Measurements from ENCODE around the gene STAU1.
"Not testable (repeated sequence)": the region's sequence is repeated elsewhere in the genome, so short reads cannot be mapped to it uniquely, and the experiment has no call there.

The STAU1 gene

DNA sequence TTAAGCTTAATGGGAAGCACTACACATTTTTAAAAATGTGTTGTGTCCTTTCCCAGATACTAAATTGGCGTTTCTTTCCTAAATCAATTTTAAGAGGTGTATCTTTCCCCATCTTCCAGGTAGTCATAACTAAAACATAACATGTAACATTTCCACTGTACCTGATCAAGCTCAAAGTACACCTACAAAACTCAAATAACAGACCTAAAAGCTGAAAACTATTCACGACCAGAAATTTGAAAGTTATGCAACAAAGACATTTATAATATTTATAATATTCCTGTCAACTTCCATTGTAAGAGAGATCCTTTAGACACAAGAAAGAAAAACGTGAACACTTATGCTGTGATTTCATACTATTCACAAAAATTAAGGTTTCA is 3.5 kb downstream of the STAU1 start:
- peak overlapping the region; percentile 95; the same call in 1 of the 2 replicates for H3K4me2 ChIP-seq
- no peak for TF ChIP-seq Cebpa-rat (IDR thresholded peaks at IDR 0.05)
- peaks cover 54% of the 10 kb centered on the region for H3K4me1 ChIP-seq
- H3K4me3 ChIP-seq, result no peak overlapping the region
- H3K9ac ChIP-seq, result no peak overlapping the region
- H3K27ac ChIP-seq, result no peak overlapping the region
- peaks cover 15% of the 10 kb centered on the region; the same call in 1 of the 2 replicates for H3K36me3 ChIP-seq
- H3K9me3 ChIP-seq, result no peaks in the 10 kb centered on the region
- H4K20me1 ChIP-seq, result peaks cover 79% of the 10 kb centered on the region
- H3K27me3 ChIP-seq, result no peaks in the 10 kb centered on the region

DNA sequence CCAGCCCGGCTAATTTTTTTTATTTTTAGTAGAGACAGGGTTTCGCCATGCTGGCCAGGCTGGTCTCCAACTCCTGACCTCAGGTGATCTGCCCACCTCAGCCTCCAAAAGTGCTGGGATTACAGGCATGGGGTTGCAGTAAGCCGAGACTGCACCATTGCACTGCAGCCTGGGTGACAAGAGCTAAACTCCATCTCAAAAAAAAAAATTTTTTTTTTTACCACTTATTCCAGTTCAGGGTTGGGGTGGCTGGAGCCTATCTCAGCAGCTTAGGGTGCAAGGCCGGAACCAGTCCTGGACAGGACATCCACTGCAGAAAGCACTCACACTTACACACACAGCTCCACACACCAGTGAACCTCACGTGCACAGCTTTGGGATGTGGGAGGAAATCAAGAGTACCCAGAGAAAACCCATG is 4.0 kb downstream of the STAU1 start:
- H3K27ac ChIP-seq, H3K9ac ChIP-seq: not testable (repeated sequence)
- H3K4me1 ChIP-seq, result peaks cover 59% of the 10 kb centered on the region

GRCh38 chr20:49183444-49183843 is 4.7 kb downstream of the STAU1 start:
- Histone ChIP-seq H3K36me3 (peaks cover 21% of the 10 kb centered on the region), H4K20me1 (peaks cover 91% of the 10 kb centered on the region), H3K4me3 (no peak overlapping the region), H3K4me2 (no peak overlapping the region), H3K27ac (no peak overlapping the region), H3K9me3 (no peaks in the 10 kb centered on the region), H3K27me3 (no peaks in the 10 kb centered on the region), H3K4me1 (peaks cover 59% of the 10 kb centered on the region), H3K9ac (no peak overlapping the region)
- TF ChIP-seq Cebpa-rat (IDR thresholded peaks at IDR 0.05), result no peak

More for the DNA sequence above, 4.0 kb downstream of the STAU1 start:
- not testable (repeated sequence) for H3K9me3 ChIP-seq, H3K4me3 ChIP-seq, H3K27me3 ChIP-seq
- Histone ChIP-seq H3K4me2 (peak overlapping the region; percentile 5), H4K20me1 (peaks cover 84% of the 10 kb centered on the region), H3K36me3 (peaks cover 15% of the 10 kb centered on the region; the same call in 1 of the 2 replicates)

- Histone ChIP-seq H3K9ac (no peak overlapping the region), H3K4me1 (peaks cover 57% of the 10 kb centered on the region), H3K27me3 (no peaks in the 10 kb centered on the region), H3K4me3 (no peak overlapping the region), H3K27ac (no peak overlapping the region), H3K9me3 (no peaks in the 10 kb centered on the region), H3K4me2 (no peak overlapping the region), H4K20me1 (peaks cover 100% of the 10 kb centered on the region), H3K36me3 (peaks cover 41% of the 10 kb centered on the region)
- no peak for TF ChIP-seq Cebpa-rat (IDR thresholded peaks at IDR 0.05)
Measured at GRCh38 chr20:49181265-49181877, 6.8 kb downstream of the STAU1 start.

- TF ChIP-seq Cebpa-rat (IDR thresholded peaks at IDR 0.05), result no peak
- no peak overlapping the region for H3K27ac ChIP-seq
- no peaks in the 10 kb centered on the region for H3K27me3 ChIP-seq
- peaks cover 39% of the 10 kb centered on the region for H3K4me1 ChIP-seq
- H3K9me3 ChIP-seq, result no peaks in the 10 kb centered on the region
- H3K4me2 ChIP-seq, result peak overlapping the region; percentile 59
- H4K20me1 ChIP-seq, result peaks cover 100% of the 10 kb centered on the region
- H3K9ac ChIP-seq, result no peak overlapping the region
- peaks cover 43% of the 10 kb centered on the region for H3K36me3 ChIP-seq
- H3K4me3 ChIP-seq, result no peak overlapping the region
Measured at GRCh38 chr20:49179368-49180277, 8.5 kb downstream of the STAU1 start.

GRCh38 chr20:49174183-49174582 is 14.0 kb downstream of the STAU1 start:
- H3K27ac ChIP-seq, result no peak overlapping the region
- H3K4me3 ChIP-seq, result no peak overlapping the region
- no peak overlapping the region for H3K4me2 ChIP-seq
- peaks cover 80% of the 10 kb centered on the region for H3K36me3 ChIP-seq
- no peaks in the 10 kb centered on the region for H3K9me3 ChIP-seq
- H3K9ac ChIP-seq, result no peak overlapping the region
- H4K20me1 ChIP-seq, result peaks cover 100% of the 10 kb centered on the region
- no peak for TF ChIP-seq Cebpa-rat (IDR thresholded peaks at IDR 0.05)
- peaks cover 13% of the 10 kb centered on the region for H3K4me1 ChIP-seq
- no peaks in the 10 kb centered on the region for H3K27me3 ChIP-seq

GRCh38 chr20:49172413-49172812 is 15.7 kb downstream of the STAU1 start:
- H3K4me2 ChIP-seq, result no peak overlapping the region
- H3K27ac ChIP-seq, result no peak overlapping the region
- TF ChIP-seq Cebpa-rat (IDR thresholded peaks at IDR 0.05), result no peak
- H3K9ac ChIP-seq, result no peak overlapping the region
- H3K4me1 ChIP-seq, result peaks cover 31% of the 10 kb centered on the region
- H3K36me3 ChIP-seq, result peaks cover 63% of the 10 kb centered on the region
- H3K9me3 ChIP-seq, result no peaks in the 10 kb centered on the region
- H3K4me3 ChIP-seq, result no peak overlapping the region
- H4K20me1 ChIP-seq, result peaks cover 100% of the 10 kb centered on the region
- H3K27me3 ChIP-seq, result no peaks in the 10 kb centered on the region

GRCh38 chr20:49171909-49172308 is 16.2 kb downstream of the STAU1 start:
- peaks cover 100% of the 10 kb centered on the region for H4K20me1 ChIP-seq
- no peak overlapping the region for H3K4me2 ChIP-seq
- H3K27ac ChIP-seq, result no peak overlapping the region

GRCh38 chr20:49170714-49171113 is 17.4 kb downstream of the STAU1 start:
- H3K36me3 ChIP-seq, result peaks cover 59% of the 10 kb centered on the region
- TF ChIP-seq Cebpa-rat (IDR thresholded peaks at IDR 0.05), result no peak
- H4K20me1 ChIP-seq, result peaks cover 100% of the 10 kb centered on the region
- no peaks in the 10 kb centered on the region for H3K9me3 ChIP-seq
- no peak overlapping the region for H3K27ac ChIP-seq
- peaks cover 39% of the 10 kb centered on the region for H3K4me1 ChIP-seq
- H3K27me3 ChIP-seq, result no peaks in the 10 kb centered on the region
- no peak overlapping the region for H3K9ac ChIP-seq
- no peak overlapping the region for H3K4me3 ChIP-seq
- no peak overlapping the region for H3K4me2 ChIP-seq

More at GRCh38 chr20:49171909-49172308, 16.2 kb downstream of the STAU1 start:
- H3K36me3 ChIP-seq, result peaks cover 58% of the 10 kb centered on the region
- no peak overlapping the region for H3K4me3 ChIP-seq
- no peak overlapping the region for H3K9ac ChIP-seq
- no peak for TF ChIP-seq Cebpa-rat (IDR thresholded peaks at IDR 0.05)
- no peaks in the 10 kb centered on the region for H3K9me3 ChIP-seq
- no peaks in the 10 kb centered on the region for H3K27me3 ChIP-seq
- H3K4me1 ChIP-seq, result peaks cover 36% of the 10 kb centered on the region

DNA sequence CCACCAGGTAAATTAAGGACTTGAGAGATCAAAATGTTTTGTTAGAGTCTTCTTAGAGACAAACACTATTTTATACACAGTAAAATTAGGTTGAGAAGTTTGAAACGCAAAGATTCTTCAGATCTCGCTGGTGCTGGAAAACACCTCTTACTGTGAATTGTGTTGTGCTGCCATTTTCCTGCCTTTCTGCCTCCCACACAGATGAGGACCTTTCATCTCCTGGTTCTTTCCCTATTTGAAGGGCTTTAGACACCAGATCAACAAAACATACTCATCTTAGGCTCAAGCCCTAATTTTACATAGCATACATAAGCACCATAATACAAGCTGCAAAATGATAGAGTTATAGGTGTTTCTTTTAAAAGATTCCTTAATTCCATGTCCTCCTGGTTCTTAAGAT is 18.6 kb downstream of the STAU1 start:
- no peaks in the 10 kb centered on the region for H3K9me3 ChIP-seq
- peaks cover 100% of the 10 kb centered on the region for H4K20me1 ChIP-seq
- no peak overlapping the region for H3K27ac ChIP-seq
- TF ChIP-seq Cebpa-rat (IDR thresholded peaks at IDR 0.05), result no peak
- no peaks in the 10 kb centered on the region for H3K27me3 ChIP-seq
- peaks cover 39% of the 10 kb centered on the region for H3K4me1 ChIP-seq
- H3K4me3 ChIP-seq, result no peak overlapping the region
- peak overlapping the region; percentile 48 for H3K4me2 ChIP-seq
- peaks cover 61% of the 10 kb centered on the region for H3K36me3 ChIP-seq
- H3K9ac ChIP-seq, result 0 out of 2 replicates have a peak overlapping the region, but pooled peaks have one; percentile 18

DNA sequence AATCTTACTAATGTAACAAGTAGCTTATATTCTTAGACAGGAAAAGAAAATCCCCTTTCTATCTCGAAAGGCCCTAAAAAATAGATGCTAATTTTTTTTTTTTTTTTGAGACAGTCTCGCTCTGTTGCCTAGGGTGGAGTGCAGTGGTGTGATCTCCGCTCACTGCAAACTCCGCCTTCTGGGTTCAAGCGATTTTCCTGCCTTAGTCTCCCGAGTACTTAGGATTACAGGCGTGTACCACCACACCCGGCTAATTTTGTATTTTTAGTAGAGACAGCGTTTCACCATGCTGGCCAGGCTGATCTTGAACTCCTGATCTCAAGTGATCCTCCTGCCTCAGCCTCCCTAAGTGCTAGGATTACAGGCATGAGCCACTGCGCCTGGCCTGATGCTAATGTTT is 19.3 kb downstream of the STAU1 start:
- Histone ChIP-seq H3K4me1 (peaks cover 39% of the 10 kb centered on the region), H3K4me2 (peak overlapping the region; percentile 48), H3K36me3 (peaks cover 63% of the 10 kb centered on the region), H3K9ac (0 out of 2 replicates have a peak overlapping the region, but pooled peaks have one; percentile 18), H4K20me1 (peaks cover 100% of the 10 kb centered on the region)
- not testable (repeated sequence) for H3K27ac ChIP-seq, H3K9me3 ChIP-seq, H3K27me3 ChIP-seq, H3K4me3 ChIP-seq
